Body of pancreas (tissue), 4 donors: ENCODE data around the gene RBM47.

Experiments
- CTCF ChIP-seq, 7 experiments: fragments of 450-650 bp in 4 of 7; fragments of 200-600 bp in 3 of 7; sonication (generic) in 3 of 7; IDR thresholded peaks; one replicate each; pipeline ENCODE4 v1.5.1; 2016 to 2019; ENCODE audit warnings: antibody characterized with exemption in 7 of 7
- POLR2A ChIP-seq, 3 donors: fragments of 450-650 bp; IDR thresholded peaks; one replicate each; pipeline ENCODE4 v1.6.1; 2016; ENCODE audit warnings: antibody characterized with exemption in 3 of 3, mild to moderate bottlenecking in 2 of 3

GRCh38 chr4:40563401-40563800, 66.3 kb downstream of the RBM47 start:
- TF ChIP-seq CTCF (IDR thresholded peaks at IDR 0.05) (no peak), POLR2A (IDR thresholded peaks at IDR 0.05) (no peak)
